ENCODE measurements around the gene SHC2.

DNA sequence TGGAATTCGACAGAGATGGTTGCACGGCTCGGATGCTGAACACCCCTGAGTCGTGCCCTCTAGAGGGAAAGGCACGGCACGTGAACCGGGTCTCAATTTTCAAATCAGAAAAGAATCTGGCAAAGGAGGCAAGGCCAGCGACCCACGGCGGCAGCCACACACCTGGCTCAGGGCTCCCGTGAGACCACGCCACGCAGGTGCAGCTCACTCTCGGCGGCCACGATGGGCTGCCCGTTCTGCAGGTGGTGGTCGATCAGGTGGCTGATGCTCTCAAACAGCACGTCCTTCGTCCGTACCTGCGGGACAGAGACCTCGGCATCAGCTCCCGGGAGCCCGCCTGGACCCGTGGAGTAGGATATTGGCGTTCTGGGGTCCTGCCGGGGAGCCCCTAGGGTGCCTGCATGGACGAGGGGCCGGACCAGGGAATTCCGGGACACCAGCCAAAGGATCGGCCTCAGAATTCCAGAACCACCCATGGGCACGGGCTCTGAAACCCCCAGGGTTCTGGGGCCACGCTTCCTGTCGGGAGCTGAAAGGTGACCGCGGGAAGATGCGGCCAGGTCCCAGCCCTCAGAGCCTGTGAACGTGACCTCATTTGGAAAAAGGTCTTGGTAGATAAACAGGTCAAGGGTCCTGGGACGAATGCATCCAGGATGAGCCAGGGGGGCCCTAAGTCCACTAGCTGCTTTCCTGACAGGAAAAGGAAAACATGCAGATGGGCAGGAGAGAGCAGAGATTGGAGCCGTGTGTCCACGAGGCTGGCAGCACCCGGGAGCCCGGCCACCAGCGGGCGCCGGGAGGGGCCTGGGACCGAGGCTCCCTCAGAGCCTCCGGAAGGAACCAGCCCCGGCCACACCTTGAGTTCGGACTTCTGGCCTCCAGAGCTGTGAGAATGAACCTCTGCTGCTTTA, 41.8 kb downstream of the SHC2 start:
- TF ChIP-seq, protein P1, sequence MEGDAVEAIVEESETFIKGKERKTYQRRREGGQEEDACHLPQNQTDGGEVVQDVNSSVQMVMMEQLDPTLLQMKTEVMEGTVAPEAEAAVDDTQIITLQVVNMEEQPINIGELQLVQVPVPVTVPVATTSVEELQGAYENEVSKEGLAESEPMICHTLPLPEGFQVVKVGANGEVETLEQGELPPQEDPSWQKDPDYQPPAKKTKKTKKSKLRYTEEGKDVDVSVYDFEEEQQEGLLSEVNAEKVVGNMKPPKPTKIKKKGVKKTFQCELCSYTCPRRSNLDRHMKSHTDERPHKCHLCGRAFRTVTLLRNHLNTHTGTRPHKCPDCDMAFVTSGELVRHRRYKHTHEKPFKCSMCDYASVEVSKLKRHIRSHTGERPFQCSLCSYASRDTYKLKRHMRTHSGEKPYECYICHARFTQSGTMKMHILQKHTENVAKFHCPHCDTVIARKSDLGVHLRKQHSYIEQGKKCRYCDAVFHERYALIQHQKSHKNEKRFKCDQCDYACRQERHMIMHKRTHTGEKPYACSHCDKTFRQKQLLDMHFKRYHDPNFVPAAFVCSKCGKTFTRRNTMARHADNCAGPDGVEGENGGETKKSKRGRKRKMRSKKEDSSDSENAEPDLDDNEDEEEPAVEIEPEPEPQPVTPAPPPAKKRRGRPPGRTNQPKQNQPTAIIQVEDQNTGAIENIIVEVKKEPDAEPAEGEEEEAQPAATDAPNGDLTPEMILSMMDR (IDR thresholded peaks at IDR 0.05) = no peak
- TF ChIP-seq POLR2A (IDR thresholded peaks at IDR 0.05) = no peak
